Measurements from ENCODE around the gene BRI3. TPM values are rescaled to one million over a fixed set of nuclear protein-coding genes. Genes with fewer than 3 reads are reported as not detected.

BRI3 gene
- total RNA-seq, 2 donors from 2014 or later = 55.6 to 61.1 TPM

- Histone ChIP-seq H3K27ac (peak overlapping the region; percentile 49 to 57), H3K4me3 (no peak overlapping the region), H3K27me3 (no peaks in the 10 kb centered on the region), H3K9me3 (no peaks in the 10 kb centered on the region), H3K36me3 (no peaks in the 10 kb centered on the region), H3K4me1 (peaks cover 0 to 8% of the 10 kb centered on the region in 2 donors)
- DNase-seq (ENCODE audit: low spot score) = no peak
- no peak for TF ChIP-seq CTCF (IDR thresholded peaks at IDR 0.05)
Measured at GRCh38 chr7:98329791-98330373, 48.4 kb downstream of the BRI3 start.

- no peak for DNase-seq (ENCODE audit: low spot score)
- peaks cover 0 to 8% of the 10 kb centered on the region in 2 donors for H3K4me1 ChIP-seq
- no peaks in the 10 kb centered on the region for H3K36me3 ChIP-seq
- H3K9me3 ChIP-seq = no peaks in the 10 kb centered on the region
- TF ChIP-seq CTCF (IDR thresholded peaks at IDR 0.05) = no peak
- H3K27ac ChIP-seq = no peak overlapping the region
- H3K4me3 ChIP-seq = no peak overlapping the region
- no peaks in the 10 kb centered on the region for H3K27me3 ChIP-seq
Measured at GRCh38 chr7:98330926-98331529, 49.5 kb downstream of the BRI3 start.

- Histone ChIP-seq H3K9me3 (no peaks in the 10 kb centered on the region), H3K4me1 (peaks cover 0 to 3% of the 10 kb centered on the region in 2 donors), H3K27me3 (no peaks in the 10 kb centered on the region), H3K36me3 (no peaks in the 10 kb centered on the region), H3K4me3 (no peak overlapping the region), H3K27ac (no peak overlapping the region)
- no peak for TF ChIP-seq CTCF (IDR thresholded peaks at IDR 0.05)
- DNase-seq (ENCODE audit: low spot score) = no peak
Measured at GRCh38 chr7:98334081-98334480, 52.6 kb downstream of the BRI3 start.

- H3K27me3 ChIP-seq = no peaks in the 10 kb centered on the region
- no peak for TF ChIP-seq CTCF (IDR thresholded peaks at IDR 0.05)
Measured at GRCh38 chr7:98335411-98335977, 54.0 kb downstream of the BRI3 start.

GRCh38 chr7:98338441-98338840, 57.0 kb downstream of the BRI3 start:
- Histone ChIP-seq H3K27ac (no peak overlapping the region), H3K4me3 (no peak overlapping the region), H3K4me1 (no peaks in the 10 kb centered on the region), H3K9me3 (no peaks in the 10 kb centered on the region), H3K27me3 (no peaks in the 10 kb centered on the region), H3K36me3 (no peaks in the 10 kb centered on the region)
- no peak for TF ChIP-seq CTCF (IDR thresholded peaks at IDR 0.05)
- DNase-seq (ENCODE audit: low spot score) = no peak

More at GRCh38 chr7:98335411-98335977, 54.0 kb downstream of the BRI3 start:
- Histone ChIP-seq H3K27ac (no peak overlapping the region), H3K4me3 (no peak overlapping the region), H3K9me3 (no peaks in the 10 kb centered on the region), H3K36me3 (no peaks in the 10 kb centered on the region), H3K4me1 (no peaks in the 10 kb centered on the region)
- DNase-seq (ENCODE audit: low spot score) = no peak
